PC-3 (cell line): ENCODE results near the gene PACRG. TPM values are rescaled to one million over a fixed set of nuclear protein-coding genes. Genes with fewer than 3 reads are reported as not detected.
"Not testable (repeated sequence)": the region's sequence is repeated elsewhere in the genome, so short reads cannot be mapped to it uniquely, and the experiment has no call there.

Experiments used
- ATAC-seq: fragments of 200-7000 bp; cut with Tn5 transposase; 2 replicates; pipeline ENCODE4 v1.9.1; 2020; ENCODE audit warnings: mild to moderate bottlenecking, moderate library complexity
- Bru-seq: library from RNA; stranded (reverse); fragments of 400-500 nt; gene quantifications from one replicate; lab custom pipeline; 2021; lab: Mats Ljungman, UMichigan
- BruChase-seq, 2 experiments: library from RNA; stranded (reverse); fragments of 400-500 nt; gene quantifications; one replicate each; lab custom pipeline; 2021; lab: Mats Ljungman, UMichigan
- BruUV-seq: library from RNA; stranded (reverse); fragments of 400-500 nt; replicated peaks from 2 replicates; lab custom pipeline; 2021; lab: Mats Ljungman, UMichigan
- CTCF ChIA-PET: fragments of 300-600 bp; sonication (Branson Sonifier 250); formaldehyde crosslinking; loops from one replicate; lab custom pipeline; 2022; ENCODE audit warnings: antibody characterized with exemption; lab: Charles Lee
- POLR2A ChIA-PET: fragments of 300-600 bp; sonication (Branson Sonifier 250); formaldehyde crosslinking; loops from one replicate; lab custom pipeline; 2022; ENCODE audit warnings: antibody characterized with exemption; ENCODE audit not compliant: unreplicated experiment; lab: Charles Lee
- DNase-seq: peaks from one replicate; pipeline ENCODE4 v3.0.0-alpha.2; 2015
- H2AFZ ChIP-seq: fragments of 300-600 bp; sonication (generic); 2 replicates; pipeline ENCODE4 v1.6.0; 2016; ENCODE audit warnings: antibody characterized with exemption, low read length
- H3F3A ChIP-seq: fragments of 300-600 bp; sonication (generic); one replicate; pipeline ENCODE4 v1.6.0; 2017; ENCODE audit warnings: antibody characterized with exemption, low read length, control low read depth, mild to moderate bottlenecking; ENCODE audit not compliant: unreplicated experiment
- H3K27ac ChIP-seq: fragments of 300-600 bp; sonication (generic); 2 replicates; pipeline ENCODE4 v1.5.1; 2016; ENCODE audit warnings: mild to moderate bottlenecking, low read length
- H3K27me3 ChIP-seq: fragments of 300-600 bp; sonication (generic); 2 replicates; pipeline ENCODE4 v1.6.1; 2016; ENCODE audit warnings: low read length, mixed read lengths
- H3K36me3 ChIP-seq: fragments of 300-600 bp; sonication (generic); 2 replicates; pipeline ENCODE4 v1.6.1; 2016; ENCODE audit warnings: low read depth, mixed run types, low read length, mixed read lengths
- H3K4me1 ChIP-seq: fragments of 300-600 bp; sonication (generic); 2 replicates; pipeline ENCODE4 v1.5.1; 2016; ENCODE audit warnings: low read length; ENCODE audit not compliant: insufficient read depth
- H3K4me2 ChIP-seq: fragments of 300-600 bp; sonication (generic); 2 replicates; pipeline ENCODE4 v1.6.0; 2016; ENCODE audit warnings: low read length
- H3K4me3 ChIP-seq: fragments of 300-600 bp; sonication (generic); 2 replicates; pipeline ENCODE4 v1.5.1; 2016; ENCODE audit warnings: mild to moderate bottlenecking, low read length, mixed read lengths
- H3K79me2 ChIP-seq: fragments of 300-600 bp; sonication (generic); 2 replicates; pipeline ENCODE4 v1.6.1; 2017; ENCODE audit warnings: low read length, mixed read lengths
- H3K9ac ChIP-seq: fragments of 300-600 bp; sonication (generic); 2 replicates; pipeline ENCODE4 v1.6.0; 2016; ENCODE audit warnings: mild to moderate bottlenecking, low read length
- H3K9me2 ChIP-seq: fragments of 300-600 bp; sonication (generic); replicated peaks from 2 replicates; pipeline ENCODE4 v1.6.1; 2016; ENCODE audit warnings: mixed run types, low read length, mixed read lengths
- H3K9me3 ChIP-seq: fragments of 300-600 bp; sonication (generic); 2 replicates; pipeline ENCODE4 v1.6.1; 2016; ENCODE audit warnings: low read length, mixed read lengths
- H4K20me1 ChIP-seq: fragments of 300-600 bp; sonication (generic); 2 replicates; pipeline ENCODE4 v1.6.1; 2016; ENCODE audit warnings: low read length, mixed read lengths
- CTCF ChIP-seq: fragments of 300-600 bp; sonication (generic); conservative IDR thresholded peaks from 2 replicates; pipeline ENCODE4 v1.5.1; 2017; ENCODE audit warnings: antibody characterized with exemption, low read depth, mild to moderate bottlenecking, low read length
- EZH2 ChIP-seq: fragments of 300-600 bp; sonication (generic); IDR thresholded peaks from one replicate; pipeline ENCODE4 v1.6.1; 2017; ENCODE audit warnings: antibody characterized with exemption, mild to moderate bottlenecking, low read length; ENCODE audit not compliant: unreplicated experiment
- EZH2phosphoT487 ChIP-seq: fragments of 300-600 bp; sonication (generic); IDR thresholded peaks from 2 replicates; pipeline ENCODE4 v1.6.1; 2018; ENCODE audit warnings: mild to moderate bottlenecking, antibody characterized with exemption, low read length, borderline replicate concordance
- intact Hi-C: fragments of 100-400 bp; cut with micrococcal nuclease; formaldehyde crosslinking; loops from 2 replicates; pipeline ENCODE4 v1.9.0; 2023
- long read RNA-seq: library from polyadenylated mRNA; unstranded; transcript quantifications from one replicate; pipeline ENCODE4 v2.0.0, GENCODE V29; 2021; ENCODE audit not compliant: unreplicated experiment
- total RNA-seq: library from RNA; depleted of rRNA; stranded (reverse); fragments of >200 nt; gene quantifications from 2 replicates; pipeline ENCODE4 v1.2.3, GENCODE V29; 2014; rRNA removed

Gene PACRG
- total RNA-seq: not detected in 2 replicates
- percentile 19 among the genes with signal in this experiment for Bru-seq, nascent RNA
- BruChase-seq, experiment 1, labeled RNA remaining after a 6-hour chase: percentile 14 among the genes with signal in this experiment
- percentile 29 among the genes with signal in this experiment for BruChase-seq, experiment 2, labeled RNA remaining after a 2-hour chase
- long read RNA-seq: 0 reads

GRCh38 chr6:162727322-162728182, at the start of gene PACRG, which contains the start of gene PRKN:
TSS of gene PACRG (plus strand) at chr6:162727974.
TSS of gene PRKN (minus strand) at chr6:162727766.
- peak; percentile 93 for ATAC-seq
- no peak within 1 kb of the TSS for H3K27ac ChIP-seq
- H3K36me3 ChIP-seq: no peaks in the 10 kb centered on the region
- H3K9me2 ChIP-seq: no peaks in the 10 kb centered on the region
- no peaks in the 10 kb centered on the region for H4K20me1 ChIP-seq
- peak within 1 kb of the TSS; percentile 70 for H3K9ac ChIP-seq
- peak within 1 kb of the TSS; percentile 82 for H3K4me3 ChIP-seq
- no peaks in the 10 kb centered on the region for H3F3A ChIP-seq
- peak within 1 kb of the TSS; percentile 88 for H3K4me2 ChIP-seq
- no peaks in the 10 kb centered on the region for H3K9me3 ChIP-seq
- TF ChIP-seq CTCF (no peak), EZH2 (no peak), EZH2phosphoT487 (no peak)
- POLR2A ChIA-PET: no interaction called here
- peak within 1 kb of the TSS; percentile 91 for H2AFZ ChIP-seq
- no peaks in the 10 kb centered on the region for H3K79me2 ChIP-seq
- peaks cover 14% of the 10 kb centered on the region; the same call in 1 of the 2 replicates for H3K4me1 ChIP-seq
- DNase-seq: peak; percentile 97
- CTCF ChIA-PET: interaction anchor here (0.6 kb wide), 1 partner anchor 123 kb away, joined by 3 read pairs; no protein-coding TSS in a partner anchor
- no TSS peak for BruUV-seq
- intact Hi-C loops: loop anchor here (1.0 kb wide), 1 partner anchor 23 kb away; no protein-coding TSS in a partner anchor
- H3K27me3 ChIP-seq: no peaks in the 10 kb centered on the region

- H3K27me3 ChIP-seq, H3K36me3 ChIP-seq, H3K4me3 ChIP-seq, H4K20me1 ChIP-seq, H3K79me2 ChIP-seq, H2AFZ ChIP-seq, H3K9me2 ChIP-seq, POLR2A ChIA-PET, DNase-seq, H3K4me2 ChIP-seq, ATAC-seq, BruUV-seq, H3F3A ChIP-seq, H3K9me3 ChIP-seq, H3K4me1 ChIP-seq, intact Hi-C loops, H3K9ac ChIP-seq, CTCF ChIA-PET, H3K27ac ChIP-seq: not testable (repeated sequence)
These were observed 48.9 kb upstream of the PACRG start for GRCh38 chr6:162678896-162679295.

- Histone ChIP-seq H3K9ac (no peak overlapping the region), H3K9me3 (no peaks in the 10 kb centered on the region), H3K4me3 (no peak overlapping the region), H3K27me3 (no peaks in the 10 kb centered on the region), H2AFZ (no peak overlapping the region), H3K27ac (no peak overlapping the region), H4K20me1 (no peaks in the 10 kb centered on the region), H3K4me1 (no peaks in the 10 kb centered on the region), H3K9me2 (no peaks in the 10 kb centered on the region), H3F3A (no peaks in the 10 kb centered on the region), H3K36me3 (no peaks in the 10 kb centered on the region), H3K79me2 (no peaks in the 10 kb centered on the region), H3K4me2 (no peak overlapping the region)
- TF ChIP-seq CTCF (no peak), EZH2phosphoT487 (no peak), EZH2 (no peak)
- ChIA-PET CTCF (no interaction called here), POLR2A (no interaction called here)
- no TSS peak for BruUV-seq
- no peak for ATAC-seq
- intact Hi-C loops: no loop called here
- no peak for DNase-seq
These were observed 48.1 kb upstream of the PACRG start for GRCh38 chr6:162679681-162680080.
